Activated CD4-positive, alpha-beta T cell treated with anti-CD3 and anti-CD28 coated beads for 24 hours (primary cell): Measurements from ENCODE around the gene MRPS34.

ENCODE experiments used
- DNase-seq, 2 donors: peaks; one replicate each; pipeline ENCODE4 v3.0.0-alpha.2; 2020; ENCODE audit warnings: low read depth in 2 of 2

The MRPS34 gene

GRCh38 chr16:1727651-1728624 lies 45.0 kb downstream of the MRPS34 start:
- no peak for DNase-seq

GRCh38 chr16:1726661-1727502 lies 46.1 kb downstream of the MRPS34 start:
- no peak for DNase-seq

GRCh38 chr16:1724491-1724890 lies 48.4 kb downstream of the MRPS34 start:
- DNase-seq = no peak

GRCh38 chr16:1723450-1724147 lies 49.3 kb downstream of the MRPS34 start:
- peak in 1 of 2 donors; percentile 23 for DNase-seq
